Measurements from ENCODE around the gene FNDC5.

The FNDC5 gene

GRCh38 chr1:32874860-32875752 lies 4.4 kb upstream of the FNDC5 start:
- TF ChIP-seq ZFX (IDR thresholded peaks at IDR 0.05; ENCODE audit: borderline replicate concordance), result no peak
- no peak overlapping the region for H3K27ac ChIP-seq

GRCh38 chr1:32873484-32873883 lies 2.8 kb upstream of the FNDC5 start:
- no peak overlapping the region for H3K27ac ChIP-seq
- TF ChIP-seq CTCF (IDR thresholded peaks at IDR 0.05) (no peak), ZFX (IDR thresholded peaks at IDR 0.05; ENCODE audit: borderline replicate concordance) (no peak)

- TF ChIP-seq CTCF (IDR thresholded peaks at IDR 0.05), result no peak
- no peak for TF ChIP-seq ZFX (IDR thresholded peaks at IDR 0.05; ENCODE audit: borderline replicate concordance)
- no peak overlapping the region for H3K27ac ChIP-seq
Measured at GRCh38 chr1:32872192-32872460, 1.4 kb upstream of the FNDC5 start.

- TF ChIP-seq ZFX (IDR thresholded peaks at IDR 0.05; ENCODE audit: borderline replicate concordance), result no peak
- no peak for TF ChIP-seq CTCF (IDR thresholded peaks at IDR 0.05)
- no peak overlapping the region for H3K27ac ChIP-seq
Measured at GRCh38 chr1:32871364-32872191, 866 bp upstream of the FNDC5 start.

- TF ChIP-seq CTCF (IDR thresholded peaks at IDR 0.05) (no peak), ZFX (IDR thresholded peaks at IDR 0.05; ENCODE audit: borderline replicate concordance) (no peak)
- H3K27ac ChIP-seq, result no peak overlapping the region
Measured at GRCh38 chr1:32869923-32870614, 643 bp downstream of the FNDC5 start.

GRCh38 chr1:32868806-32869455 lies 1.8 kb downstream of the FNDC5 start:
- no peak for TF ChIP-seq ZFX (IDR thresholded peaks at IDR 0.05; ENCODE audit: borderline replicate concordance)
- no peak for TF ChIP-seq CTCF (IDR thresholded peaks at IDR 0.05)
- no peak overlapping the region for H3K27ac ChIP-seq

- no peak for TF ChIP-seq CTCF (IDR thresholded peaks at IDR 0.05)
- no peak for TF ChIP-seq ZFX (IDR thresholded peaks at IDR 0.05; ENCODE audit: borderline replicate concordance)
- no peak overlapping the region for H3K27ac ChIP-seq
Measured at GRCh38 chr1:32868085-32868484, 2.6 kb downstream of the FNDC5 start.
